ENCODE data around the gene DNAJC5.

GRCh38 chr20:63968136-63968927 is 73.4 kb downstream of the DNAJC5 start:
- no peak for TF ChIP-seq CTCF (IDR thresholded peaks at IDR 0.05; ENCODE audit: low read depth, low read length, poor library complexity, severe bottlenecking)
- no peak for TF ChIP-seq EZH2phosphoT487 (IDR thresholded peaks at IDR 0.05; ENCODE audit: borderline replicate concordance, low read length)

Data from DOHH2 (cell line).